SIG-M5 treated with dmso at 0.1 percent for 504 hours (cell line): ENCODE data around the gene TSPOAP1.

ENCODE experiments used
- DNase-seq: peaks from one replicate; lab custom pipeline; 2025; ENCODE audit not compliant: unreplicated experiment; lab: John Stamatoyannopoulos, UW

Gene TSPOAP1

DNA sequence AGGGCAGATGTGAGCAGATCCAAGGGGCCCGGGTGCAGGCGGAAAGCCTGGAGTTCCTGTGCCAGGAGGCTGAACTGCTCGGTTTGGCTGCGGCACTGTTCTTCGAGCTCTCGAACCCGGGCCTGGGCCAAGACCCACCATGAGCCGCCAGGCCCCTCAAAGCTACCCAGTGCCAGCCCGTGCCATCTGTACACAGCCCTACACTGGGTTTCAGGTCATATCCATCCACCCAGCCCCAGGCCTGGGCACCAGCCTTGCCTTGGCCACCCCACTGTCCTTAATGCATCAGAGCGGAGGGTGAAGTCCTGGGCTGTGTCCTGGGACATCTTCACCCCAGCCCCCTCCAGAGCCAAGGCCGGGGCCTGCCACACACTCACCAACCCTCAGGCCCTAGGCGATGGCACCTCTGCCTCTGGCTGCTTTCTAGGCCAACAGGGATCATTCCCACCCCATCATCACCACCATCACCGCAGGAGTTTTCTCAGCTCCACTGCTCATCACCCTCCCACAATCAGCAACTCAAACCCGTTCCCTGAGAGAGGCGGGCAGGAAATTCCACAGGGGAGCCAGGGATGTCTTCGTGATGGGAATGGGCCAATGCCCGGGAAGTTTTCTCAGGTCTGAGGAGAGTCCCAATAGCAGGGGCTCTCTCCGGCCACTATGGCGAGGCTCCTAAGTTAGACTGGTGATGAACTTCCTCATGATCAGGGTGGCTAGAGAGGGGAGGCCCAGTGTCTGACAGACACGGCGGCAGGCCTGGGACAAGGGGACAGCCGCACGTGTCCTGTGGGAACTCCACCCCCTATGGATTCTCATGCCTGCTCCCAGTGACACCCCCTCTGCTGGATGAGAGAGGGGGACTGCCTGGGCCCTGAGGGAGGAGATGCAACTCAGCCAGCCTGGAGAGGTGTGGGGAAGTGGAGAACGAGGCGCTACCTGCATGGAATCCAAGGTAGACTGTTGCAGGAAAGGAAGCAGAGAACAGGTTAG, 9.1 kb downstream of the TSPOAP1 start:
- no peak for DNase-seq

DNA sequence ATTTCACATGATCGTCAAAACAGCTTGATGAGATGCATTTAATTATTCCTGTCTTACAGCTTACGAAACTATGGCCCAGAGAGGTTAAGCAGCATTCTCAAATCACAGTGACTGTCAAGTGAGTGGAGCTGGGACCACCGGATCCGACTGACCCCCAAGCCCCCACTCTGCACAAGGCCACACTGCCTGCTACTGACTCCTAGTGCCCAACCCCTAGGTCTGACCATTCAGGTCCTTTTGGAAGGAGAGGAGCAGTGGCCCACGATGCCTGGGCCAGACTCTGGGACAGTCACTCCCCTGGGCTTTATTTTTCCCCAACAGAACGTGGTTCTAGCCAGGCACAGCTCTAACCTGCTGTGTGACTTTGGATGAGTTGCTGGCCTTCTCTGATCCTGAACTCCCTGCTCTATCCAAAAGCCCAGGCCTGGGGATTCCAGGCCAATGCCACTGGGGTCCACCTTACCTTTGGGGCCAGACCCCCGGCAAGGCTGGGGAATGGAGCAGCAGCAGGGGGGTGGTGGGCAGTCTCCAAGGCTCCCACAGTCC, 9.9 kb downstream of the TSPOAP1 start:
- DNase-seq = no peak

DNA sequence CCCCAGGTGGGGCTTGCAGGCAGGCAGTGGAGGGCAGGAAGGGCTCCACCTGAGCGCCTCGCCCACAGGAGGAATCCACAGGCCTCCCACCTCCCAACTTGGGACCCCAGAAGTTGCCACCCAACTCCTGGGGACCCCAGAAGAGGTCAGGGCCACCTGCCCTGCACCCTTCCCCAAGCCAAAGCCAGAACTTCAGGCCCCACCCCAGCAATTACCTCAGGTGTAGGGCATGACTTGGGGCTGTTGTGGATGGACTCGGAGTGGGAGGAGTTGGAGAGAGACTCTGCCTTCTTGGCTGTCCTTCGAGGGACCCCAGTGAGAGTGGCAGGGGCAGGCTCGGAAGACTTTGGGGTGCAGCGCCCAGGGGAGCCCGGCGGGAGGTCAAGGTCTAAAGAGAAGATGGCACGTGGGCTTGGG, 10.5 kb downstream of the TSPOAP1 start:
- DNase-seq = no peak

DNA sequence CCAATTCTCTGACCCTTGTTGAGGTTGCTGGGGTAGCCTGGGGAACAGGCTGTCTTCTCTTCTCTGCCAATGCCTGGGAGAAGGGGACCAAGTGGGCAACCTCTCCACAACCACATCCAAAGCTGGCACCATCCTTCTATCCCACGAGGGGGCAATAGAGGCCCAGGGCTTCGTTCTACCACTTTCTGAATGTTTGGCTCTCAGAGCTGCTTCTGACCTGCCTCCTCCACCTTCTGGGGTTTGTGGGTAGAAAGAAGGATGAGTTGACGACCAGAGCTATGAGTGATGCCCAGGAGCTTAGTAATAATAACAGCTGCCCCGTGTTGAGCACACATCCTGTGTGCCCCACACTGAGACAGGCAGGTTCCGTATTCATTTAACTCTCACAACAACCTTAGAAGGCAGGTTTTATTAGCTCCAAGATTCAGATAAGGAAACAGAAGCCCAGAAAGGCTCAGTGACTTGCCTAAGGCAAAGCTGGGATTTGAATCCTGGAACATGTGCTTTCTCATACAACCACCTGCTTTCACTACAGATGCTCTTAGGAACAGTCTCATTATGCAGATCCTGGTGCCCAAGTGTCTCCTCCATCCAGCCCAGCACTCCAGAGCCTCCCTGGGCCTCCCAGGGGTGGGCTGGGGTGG, 11.1 kb downstream of the TSPOAP1 start:
- DNase-seq = peak; percentile 85

DNA sequence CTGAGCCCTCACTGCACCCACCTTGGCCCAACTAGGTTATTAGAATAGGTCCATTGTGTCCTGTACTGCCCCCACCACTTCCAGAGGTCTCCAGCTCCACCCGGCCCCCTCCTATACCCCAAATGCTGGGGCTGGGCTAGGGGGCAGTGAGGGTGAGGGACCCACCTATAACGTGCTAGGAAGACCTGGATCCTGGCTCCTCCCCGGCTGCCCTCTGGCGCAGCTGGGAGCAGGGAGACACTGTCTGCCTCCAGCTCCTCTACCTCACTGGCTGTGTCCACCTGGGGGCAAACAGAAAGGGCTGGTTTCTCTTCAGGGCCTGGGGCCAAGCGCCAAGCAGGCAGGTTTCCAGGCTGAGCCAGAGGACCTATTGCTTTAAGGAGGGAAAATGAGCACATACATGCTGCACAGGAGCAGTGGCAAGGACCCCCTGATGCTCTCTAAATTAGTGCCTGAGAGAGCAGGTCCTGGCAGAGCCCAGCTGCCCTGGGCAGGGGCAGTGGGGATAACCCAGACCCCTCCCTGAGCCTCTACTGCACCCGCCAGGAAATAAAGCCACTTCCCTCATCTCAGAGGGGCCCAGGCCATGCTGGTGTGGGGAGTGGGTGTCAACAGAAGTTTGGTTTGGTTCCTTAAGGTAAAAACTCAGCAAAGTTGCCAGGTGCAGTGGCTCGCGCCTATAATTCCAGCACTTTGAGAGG, 12.2 kb downstream of the TSPOAP1 start:
- DNase-seq = no peak

DNA sequence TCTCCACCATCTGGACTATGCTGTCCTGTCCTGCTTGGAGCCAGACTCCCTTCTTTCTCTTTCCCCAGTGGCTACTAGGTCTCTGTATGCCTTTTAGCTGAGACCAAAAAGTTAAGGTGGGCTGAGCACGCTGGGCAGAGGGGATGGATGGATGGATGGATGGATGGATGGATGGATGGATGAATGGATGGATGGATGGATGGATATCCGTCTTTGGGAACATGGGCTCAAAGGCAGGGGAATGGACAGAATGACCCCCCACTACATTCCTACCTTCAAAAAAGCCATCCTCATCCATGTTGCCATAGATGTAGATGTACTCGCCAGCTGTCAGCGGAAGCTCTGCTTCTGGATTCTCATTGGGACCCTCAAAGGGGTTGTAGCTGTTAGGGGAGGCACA, 12.8 kb downstream of the TSPOAP1 start:
- no peak for DNase-seq

DNA sequence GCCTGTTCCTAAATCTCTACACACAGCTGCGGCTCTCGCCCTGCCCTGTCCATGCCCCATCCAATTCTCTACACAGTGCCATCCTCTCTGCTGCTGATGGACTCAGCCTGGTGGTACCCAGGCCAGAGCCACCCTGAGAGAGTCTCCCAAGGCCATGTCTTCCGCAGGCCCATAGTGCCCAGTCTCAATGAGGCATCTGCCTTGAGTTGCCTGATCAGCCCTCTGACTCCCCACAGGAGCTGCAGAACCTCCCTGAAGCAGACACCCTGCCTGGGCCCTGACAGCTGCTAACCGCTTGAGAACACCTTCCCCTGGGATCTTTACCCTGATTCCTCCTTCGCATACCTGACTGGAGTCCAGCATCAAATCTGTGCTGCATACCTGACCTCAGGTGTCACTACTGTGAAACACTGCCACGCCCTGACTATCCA, 13.3 kb downstream of the TSPOAP1 start:
- DNase-seq = no peak

DNA sequence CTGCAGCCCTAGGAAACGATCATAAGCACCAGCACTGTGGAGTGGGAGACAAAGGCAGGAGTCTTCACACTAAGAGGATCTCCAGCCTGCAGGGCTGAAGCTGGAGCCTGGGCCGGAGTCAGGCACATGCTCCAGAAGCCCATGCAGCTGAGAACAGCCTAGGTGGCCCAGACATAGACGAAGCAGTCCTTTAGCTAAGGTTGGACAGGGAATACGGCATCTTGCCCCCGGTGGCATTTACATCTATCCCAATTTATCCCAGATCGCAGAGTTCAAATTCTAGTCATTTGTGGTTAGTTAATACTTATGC, 13.9 kb downstream of the TSPOAP1 start:
- no peak for DNase-seq

DNA sequence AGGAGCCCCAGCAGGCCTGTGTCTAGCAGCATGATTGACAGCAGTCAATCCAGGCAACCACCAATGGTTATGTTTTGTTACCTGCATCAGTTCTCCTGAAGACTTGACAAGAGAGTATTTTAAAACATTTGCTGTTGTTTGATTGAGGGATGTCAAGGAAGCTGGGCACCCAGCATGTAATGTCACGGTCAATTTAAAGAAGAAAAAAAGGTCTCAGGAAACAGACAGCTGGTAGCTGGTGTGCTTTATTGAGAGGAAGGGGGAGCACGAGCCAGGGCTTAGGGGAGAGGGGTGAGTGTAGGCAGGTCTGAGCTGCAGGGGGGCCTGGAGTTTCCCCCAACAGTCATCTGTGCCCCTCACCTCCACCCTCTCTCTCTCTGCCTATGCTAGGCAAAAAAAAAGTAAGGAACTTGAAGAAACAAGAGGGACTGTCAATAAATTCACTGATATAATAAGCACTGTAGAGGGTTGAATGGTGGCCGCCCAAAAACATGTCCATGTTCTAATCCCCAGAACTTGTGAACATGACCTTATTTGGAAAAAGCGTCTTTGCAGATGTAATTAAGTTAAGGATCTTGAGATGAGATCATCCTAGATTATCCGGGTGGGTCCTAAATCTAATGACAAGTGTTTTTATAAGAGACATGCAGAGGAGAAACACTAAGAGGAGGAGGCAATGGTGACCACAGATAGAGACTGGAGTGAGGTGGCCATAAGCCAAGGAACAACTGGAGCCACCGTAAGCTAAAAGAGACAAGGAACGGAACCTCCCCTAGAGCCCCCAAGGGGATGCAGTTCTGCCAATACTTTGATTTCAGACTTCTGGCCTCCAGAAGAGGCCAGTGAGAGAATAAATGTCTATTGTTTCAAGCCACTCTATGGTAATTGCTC, 14.5 kb downstream of the TSPOAP1 start:
- DNase-seq = no peak

DNA sequence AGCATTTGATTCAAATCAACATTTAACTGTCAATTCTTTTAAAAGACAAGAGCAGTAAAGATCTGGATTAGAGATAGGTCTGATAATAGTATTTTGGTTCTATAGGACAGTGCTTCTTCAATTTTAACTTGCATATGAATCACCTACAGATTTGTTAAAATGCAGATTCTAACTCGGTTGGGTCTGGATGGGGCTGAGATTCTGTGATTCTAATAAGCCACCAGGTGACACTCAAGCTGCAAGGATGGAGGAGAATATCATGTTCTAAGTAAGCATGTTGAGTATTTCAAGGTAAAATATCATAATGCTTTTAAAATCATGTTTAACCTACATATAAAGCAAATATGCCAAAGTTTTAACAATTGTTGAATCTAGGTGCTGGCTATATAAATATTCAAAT, 15.8 kb downstream of the TSPOAP1 start:
- DNase-seq = no peak

DNA sequence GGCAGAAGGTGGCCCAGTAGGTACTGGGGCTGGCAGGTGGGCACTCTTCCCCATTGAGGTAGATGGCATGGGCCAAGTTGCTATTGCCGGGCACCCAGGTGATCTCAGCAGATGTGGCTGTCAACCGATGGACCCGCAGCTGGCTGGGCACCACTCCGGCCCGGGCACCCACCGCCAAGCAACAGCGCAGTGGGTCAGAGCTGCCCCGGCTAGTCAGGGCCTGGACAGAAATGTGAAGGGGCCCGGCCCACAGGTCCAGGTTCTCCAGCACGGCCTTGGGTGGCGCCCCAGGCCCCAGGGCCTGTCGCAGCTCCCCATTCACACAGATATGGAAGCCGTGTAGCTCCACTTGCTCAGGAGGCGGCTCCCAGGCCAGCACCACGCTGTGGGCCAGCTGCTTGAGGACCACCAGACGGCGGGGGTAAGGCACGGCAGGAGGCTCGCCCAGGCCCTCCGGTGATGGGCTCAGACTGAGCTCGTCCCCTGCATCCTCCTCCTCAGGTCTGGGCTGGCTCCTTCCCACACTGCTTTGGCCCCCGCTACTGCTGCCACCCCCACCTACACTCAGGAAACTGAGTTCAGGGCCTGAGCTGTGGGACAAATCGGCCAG, 16.5 kb downstream of the TSPOAP1 start:
- no peak for DNase-seq

DNA sequence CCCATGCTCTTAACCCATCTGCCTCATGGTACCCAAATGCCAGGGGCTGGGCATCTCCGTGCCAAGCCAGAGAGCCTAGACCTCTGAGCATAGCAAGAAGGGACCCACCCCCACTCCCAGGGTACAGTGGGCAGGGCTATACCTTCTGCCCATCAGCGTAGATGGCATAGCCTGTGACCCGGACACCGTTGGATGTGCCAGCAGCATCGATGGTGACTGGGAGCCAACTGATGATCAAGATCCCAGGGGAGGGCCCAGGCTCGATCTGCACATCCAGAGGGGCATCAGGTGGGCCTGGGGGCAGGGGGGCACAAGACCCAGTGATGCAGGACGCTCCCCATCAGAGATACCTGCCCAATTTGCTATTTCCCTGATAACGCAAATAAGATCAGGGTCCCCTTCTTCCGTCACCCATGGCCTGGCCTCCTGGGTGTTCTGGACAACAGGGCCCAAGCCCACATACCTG, 17.1 kb downstream of the TSPOAP1 start:
- DNase-seq = no peak

DNA sequence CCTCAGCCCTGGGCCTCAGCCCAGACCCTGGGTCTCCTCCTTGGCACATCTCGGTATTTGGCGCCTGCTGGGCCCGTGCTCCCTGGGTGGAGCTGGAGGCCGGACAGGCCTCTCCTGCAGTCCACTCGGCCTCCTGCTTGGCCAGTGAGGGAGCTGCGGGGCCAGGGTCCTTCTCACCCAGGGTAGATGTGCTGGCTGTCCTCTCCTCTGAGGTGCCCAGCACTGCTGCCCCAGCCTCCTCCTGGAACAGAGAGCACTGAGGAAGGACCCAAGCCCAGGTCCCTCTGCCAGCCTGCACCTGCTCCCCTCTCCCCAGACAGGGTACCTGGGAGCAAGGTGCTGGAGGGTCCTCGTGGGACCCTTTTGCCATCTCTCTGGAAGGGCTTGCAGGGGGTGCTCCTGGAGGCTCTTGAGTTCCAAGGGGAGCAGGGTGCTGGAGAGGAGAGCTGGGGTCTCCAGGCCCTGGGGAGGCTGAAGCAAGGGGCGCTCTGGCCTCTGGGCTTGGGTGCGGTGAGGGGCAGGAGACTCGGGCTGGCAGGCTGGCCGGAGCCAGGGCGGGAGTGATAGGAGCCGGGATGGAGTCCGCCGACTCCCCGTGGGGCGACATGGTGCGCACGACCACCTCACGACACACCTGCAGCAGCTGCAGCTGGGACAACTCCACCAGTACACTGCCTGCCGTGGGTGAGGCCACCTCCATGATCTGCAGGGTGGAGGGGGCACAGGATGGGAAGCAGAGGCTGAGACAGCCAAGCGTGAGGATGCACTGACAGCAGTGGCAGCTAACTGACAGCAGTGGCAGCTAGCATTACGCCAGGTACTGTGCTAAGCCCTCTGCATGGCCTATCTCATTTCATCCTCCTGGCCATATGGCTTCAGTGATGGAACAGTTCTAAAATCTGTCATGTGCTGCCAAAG, 17.8 kb downstream of the TSPOAP1 start:
- no peak for DNase-seq

DNA sequence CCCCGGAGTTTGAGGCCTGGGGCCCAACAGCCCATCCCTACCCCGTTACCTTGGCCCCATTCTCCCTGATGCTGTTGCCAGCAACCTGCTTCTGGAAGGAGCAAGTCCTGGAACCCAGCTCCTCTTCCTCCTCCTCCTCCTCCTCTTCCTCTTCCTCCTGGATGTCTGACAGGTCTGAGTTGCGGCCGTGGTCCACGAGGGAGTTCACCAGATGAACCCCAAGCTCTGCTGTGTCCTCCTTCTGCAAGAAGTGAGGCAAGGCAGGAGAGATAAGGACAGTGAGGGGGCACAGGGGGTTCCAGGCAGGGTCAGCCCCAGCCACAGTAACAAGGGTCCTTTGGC, 18.7 kb downstream of the TSPOAP1 start:
- DNase-seq = no peak

DNA sequence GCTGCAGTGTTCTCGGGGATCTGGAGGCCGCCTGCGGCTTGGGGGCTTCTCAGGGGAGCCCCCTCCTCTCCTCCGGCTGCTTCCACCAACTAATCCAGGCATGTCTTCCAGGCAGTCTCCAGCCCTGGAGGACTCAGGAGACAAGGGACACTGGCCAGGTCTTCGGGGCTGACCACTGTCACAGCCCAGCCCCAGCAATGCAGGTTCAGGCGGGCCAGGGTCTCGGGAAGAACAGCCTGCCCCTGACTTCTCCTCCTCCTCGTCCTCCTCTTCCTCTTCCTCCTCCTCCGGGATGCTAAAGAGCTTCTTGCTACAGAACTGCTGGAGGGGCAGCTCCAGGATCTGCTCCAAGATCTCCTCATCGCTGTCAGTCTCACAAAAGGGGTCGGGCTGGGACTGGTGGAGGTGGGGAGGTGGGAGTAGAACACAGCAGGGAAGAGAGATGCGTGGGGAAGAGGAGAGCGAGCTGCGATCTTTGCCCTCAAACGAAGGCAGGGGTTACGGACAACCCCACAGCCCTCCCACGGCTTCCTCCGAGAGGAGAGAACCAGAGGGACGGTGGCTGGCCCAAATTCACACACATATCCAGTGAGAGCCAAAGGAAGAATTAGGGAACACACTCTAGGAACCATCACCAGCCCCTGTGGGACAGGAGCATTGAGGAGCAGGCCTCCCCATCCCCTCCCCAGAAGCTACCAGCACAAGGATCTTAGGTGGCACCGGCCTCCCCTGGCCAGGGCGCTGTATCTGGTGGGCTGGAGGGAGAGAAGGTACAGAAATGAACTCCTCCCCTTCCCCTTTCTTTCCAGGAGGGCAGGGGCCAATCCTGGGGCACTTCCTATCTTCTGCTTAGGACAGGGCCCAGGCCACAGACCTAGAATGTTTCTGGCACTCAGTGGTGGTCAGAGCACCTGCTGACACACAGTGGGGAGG, 19.3 kb downstream of the TSPOAP1 start:
- no peak for DNase-seq

DNA sequence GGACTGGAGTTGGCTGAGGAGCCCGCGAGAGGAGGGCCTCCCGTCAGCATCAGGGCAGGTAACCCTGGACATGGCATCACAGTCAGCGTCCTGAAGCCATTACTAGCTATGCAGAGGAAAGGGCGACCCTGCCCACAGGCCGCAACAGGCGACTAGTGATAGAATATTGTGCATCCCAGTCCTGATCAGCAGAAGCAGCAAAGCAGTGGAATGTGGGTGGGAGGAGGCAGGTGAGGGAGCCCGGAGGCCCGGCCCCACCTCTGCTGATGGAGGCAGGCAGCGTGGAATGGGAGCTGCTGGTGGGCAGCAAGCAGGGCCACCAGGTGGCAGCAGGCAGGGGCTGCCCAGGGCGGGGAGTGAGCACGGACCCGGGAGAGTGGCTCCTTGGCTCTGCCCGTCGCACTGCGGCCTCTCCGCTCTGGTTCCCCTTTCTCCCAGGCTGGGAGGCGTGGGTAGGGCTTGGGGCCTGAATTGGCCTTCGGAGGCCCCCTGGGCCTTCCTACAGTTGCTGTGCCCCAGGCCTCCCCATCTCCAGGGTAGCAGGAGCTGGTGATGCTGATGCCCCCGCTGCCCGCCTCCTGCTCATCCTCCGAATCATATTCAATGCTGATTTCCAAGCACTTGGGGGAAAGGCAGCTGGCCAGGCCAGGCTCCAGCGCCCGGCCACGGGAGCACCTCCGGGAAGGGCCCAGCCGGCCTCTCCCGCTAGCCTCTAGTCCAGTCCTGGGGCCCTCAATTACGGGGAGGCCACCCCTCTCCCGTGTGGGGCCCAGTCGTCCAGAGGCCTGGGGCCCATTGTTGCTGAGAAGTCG, 20.2 kb downstream of the TSPOAP1 start:
- DNase-seq = no peak

DNA sequence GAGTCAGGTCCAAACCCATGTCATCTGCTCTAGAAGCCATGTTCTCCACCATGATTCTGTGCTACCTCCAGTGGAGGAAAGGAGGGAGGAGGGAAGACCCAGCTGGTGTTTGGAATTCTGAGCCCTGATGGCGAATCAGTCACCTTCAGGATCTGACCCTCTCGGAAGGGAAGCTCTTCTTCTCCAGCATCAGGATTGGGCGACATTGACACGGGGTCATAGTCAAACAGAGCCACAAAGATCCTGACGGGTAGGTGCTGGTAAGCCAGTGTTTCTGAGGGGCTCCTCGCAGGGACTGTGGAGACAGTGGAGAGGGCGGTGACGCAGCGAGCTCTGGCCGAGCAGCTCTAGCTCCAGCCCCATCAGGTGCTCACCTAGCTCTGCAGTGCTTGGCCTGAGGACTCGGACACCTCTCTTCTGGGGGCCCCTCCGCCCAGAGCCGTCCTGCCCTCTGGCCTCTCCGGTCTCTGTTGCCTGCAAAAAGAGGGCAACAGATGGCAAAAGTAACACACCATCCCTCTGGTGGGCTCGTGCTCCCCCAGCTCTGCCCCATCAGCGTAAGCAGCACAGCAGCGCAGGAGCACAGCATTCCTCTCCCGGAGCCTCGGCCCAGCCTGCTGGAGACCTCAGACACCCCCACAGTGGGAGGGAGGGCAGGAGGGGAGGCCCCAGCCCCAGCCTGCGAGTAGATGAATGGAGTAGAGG, 21.0 kb downstream of the TSPOAP1 start:
- DNase-seq = no peak
